Vagina (tissue), 2 donors: ENCODE data around the gene GPBP1. TPM values are rescaled to one million over a fixed set of nuclear protein-coding genes. Genes with fewer than 3 reads are reported as not detected.
A peak's percentile ranks its signal among the peaks of the same experiment; 100 is the strongest.

ENCODE experiments used
- DNase-seq, 2 donors: peaks; one replicate each; pipeline ENCODE4 v3.0.0-alpha.2; 2017; ENCODE audit errors: extremely low spot score in 2 of 2
- H3K27ac ChIP-seq: fragments of 200-600 bp; sonication (generic); one replicate; pipeline ENCODE4 v1.5.1; 2019
- H3K27me3 ChIP-seq: fragments of 200-600 bp; sonication (generic); one replicate; pipeline ENCODE4 v1.5.1; 2019
- H3K36me3 ChIP-seq, 2 donors: fragments of 200-600 bp; sonication (generic); one replicate each; pipeline ENCODE4 v1.5.1; 2017 to 2019
- H3K4me1 ChIP-seq: fragments of 200-600 bp; sonication (generic); one replicate; pipeline ENCODE4 v1.5.1; 2019
- H3K4me3 ChIP-seq, 2 donors: fragments of 200-600 bp; sonication (generic); 1 replicate in 1 of 2; 2 replicates in 1 of 2; pipeline ENCODE4 v1.5.1; 2016 to 2019
- H3K9me3 ChIP-seq: fragments of 200-600 bp; sonication (generic); one replicate; pipeline ENCODE4 v1.5.1; 2019
- CTCF ChIP-seq, 3 experiments: fragments of 450-650 bp in 2 of 3; fragments of 200-600 bp in 1 of 3; sonication (generic) in 1 of 3; IDR thresholded peaks; one replicate each; pipeline ENCODE4 v1.5.1; 2017 to 2019; ENCODE audit warnings: antibody characterized with exemption in 3 of 3, mild to moderate bottlenecking in 2 of 3, moderate library complexity in 2 of 3
- POLR2A ChIP-seq, 2 donors: fragments of 450-650 bp; IDR thresholded peaks; one replicate each; pipeline ENCODE4 v1.6.1; 2017; ENCODE audit warnings: antibody characterized with exemption in 2 of 2, mild to moderate bottlenecking in 2 of 2, moderate library complexity in 2 of 2
- POLR2AphosphoS5 ChIP-seq, 2 donors: sonication (generic); formaldehyde crosslinking; IDR thresholded peaks; one replicate each; pipeline ENCODE4 v1.9.0; 2017; ENCODE audit warnings: antibody characterized with exemption in 2 of 2, mild to moderate bottlenecking in 2 of 2, low read depth in 1 of 2; ENCODE audit not compliant: insufficient read depth in 1 of 2
- intact Hi-C: fragments of 100-400 bp; cut with DNase I; formaldehyde crosslinking; loops from one replicate; pipeline ENCODE4 v1.15.1; 2023
- total RNA-seq: library from RNA; depleted of rRNA; stranded (reverse); fragments of >200 nt; gene quantifications from one replicate; pipeline ENCODE4 v1.2.3, GENCODE V29; 2016

Gene GPBP1
- total RNA-seq, 1 donor from 2014 or later: 62.6 TPM

DNA sequence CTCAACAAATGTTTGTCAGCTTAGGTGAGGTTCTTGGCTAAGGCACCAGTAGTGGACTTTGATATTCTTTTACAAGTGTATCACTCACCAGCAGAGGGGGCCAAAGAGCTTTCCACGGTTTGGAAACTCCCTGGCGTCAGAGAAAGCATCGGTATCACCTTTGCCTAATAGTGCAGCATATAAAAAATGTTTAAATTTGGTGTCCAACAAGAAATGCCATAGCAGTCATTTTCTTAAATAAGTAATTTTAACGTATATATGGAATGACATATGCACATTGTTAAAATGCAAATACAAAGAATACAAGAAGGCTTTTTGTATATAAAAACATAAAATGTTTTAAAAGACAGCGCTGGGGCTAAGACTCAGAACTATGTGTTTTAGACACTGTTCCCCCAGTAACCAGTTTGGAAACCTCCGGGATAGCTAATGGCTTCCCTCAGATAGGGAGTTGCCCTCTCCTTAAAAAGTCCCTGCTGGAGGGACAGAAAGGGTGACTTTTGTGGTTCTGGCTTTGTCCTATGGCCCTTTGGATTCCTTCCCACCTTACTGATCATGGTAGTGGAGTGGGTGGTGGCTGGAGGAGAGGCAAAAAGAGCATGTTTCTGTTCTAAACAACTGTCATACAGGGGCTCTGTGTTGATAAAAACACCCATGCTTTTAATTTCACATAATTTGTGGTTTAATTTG is 124.6 kb downstream of the GPBP1 start:
- H3K9me3 ChIP-seq: no peaks in the 10 kb centered on the region
- no peak overlapping the region for H3K4me3 ChIP-seq
- TF ChIP-seq CTCF (IDR thresholded peaks at IDR 0.05) (peak; percentile 75 to 80 (median 75)), POLR2A (IDR thresholded peaks at IDR 0.05) (no peak), POLR2AphosphoS5 (IDR thresholded peaks at IDR 0.05; ENCODE audit: insufficient read depth in 1 of 2, low read depth in 1 of 2) (peak in 1 of 2 donors; percentile 26)
- peaks cover 10% of the 10 kb centered on the region for H3K4me1 ChIP-seq
- no peaks in the 10 kb centered on the region for H3K36me3 ChIP-seq
- intact Hi-C loops: loop anchor here (2.0 kb wide), 1 partner anchor 1162 kb away; the partner anchor contains the start of gene PLK2
- DNase-seq: peak in 1 of 2 donors; percentile 88
- no peaks in the 10 kb centered on the region for H3K27me3 ChIP-seq
- H3K27ac ChIP-seq: peak overlapping the region; percentile 2

DNA sequence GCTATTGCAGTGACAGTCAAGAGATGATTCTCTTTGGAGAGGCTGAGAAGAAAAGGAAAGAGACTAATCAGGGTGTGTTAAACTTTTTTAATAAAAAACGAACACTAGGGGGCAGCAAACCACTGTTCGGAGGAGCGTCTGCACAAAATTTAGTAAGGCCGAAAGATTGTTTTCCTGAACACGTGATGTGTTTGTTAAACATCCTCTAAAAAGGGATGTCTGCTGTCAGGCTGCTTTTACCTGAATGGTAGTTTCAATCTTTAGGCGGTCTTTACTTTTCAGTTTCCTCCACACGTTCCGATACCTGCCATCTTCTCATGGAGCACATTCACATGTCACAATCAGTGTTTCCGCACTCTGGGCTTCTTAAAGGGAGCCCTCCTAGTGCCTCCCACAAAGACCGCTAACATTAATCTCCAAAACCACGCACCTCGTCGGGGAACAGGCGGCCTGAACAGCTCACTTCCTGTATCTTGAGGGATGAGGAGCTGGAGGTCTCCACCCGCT is 125.2 kb downstream of the GPBP1 start:
- H3K4me3 ChIP-seq: no peak overlapping the region
- TF ChIP-seq POLR2A (IDR thresholded peaks at IDR 0.05) (no peak), POLR2AphosphoS5 (IDR thresholded peaks at IDR 0.05; ENCODE audit: insufficient read depth in 1 of 2, low read depth in 1 of 2) (no peak), CTCF (IDR thresholded peaks at IDR 0.05) (peak; percentile 38 to 75 (median 71))
- H3K27me3 ChIP-seq: no peaks in the 10 kb centered on the region
- H3K27ac ChIP-seq: peak overlapping the region; percentile 2
- intact Hi-C loops: loop anchor here (2.0 kb wide), 1 partner anchor 1162 kb away; the partner anchor contains the start of gene PLK2
- peak in 1 of 2 donors; percentile 74 for DNase-seq
- peaks cover 10% of the 10 kb centered on the region for H3K4me1 ChIP-seq
- no peaks in the 10 kb centered on the region for H3K9me3 ChIP-seq
- H3K36me3 ChIP-seq: no peaks in the 10 kb centered on the region

- intact Hi-C loops: loop anchor here (2.0 to 5.0 kb wide), 2 partner anchors 352 to 1161 kb away; partner anchors contain the start of gene PLK2
- Histone ChIP-seq H3K36me3 (no peaks in the 10 kb centered on the region), H3K4me1 (peaks cover 10% of the 10 kb centered on the region), H3K4me3 (no peak overlapping the region), H3K27ac (no peak overlapping the region), H3K27me3 (no peaks in the 10 kb centered on the region), H3K9me3 (no peaks in the 10 kb centered on the region)
- DNase-seq: peak in 1 of 2 donors; percentile 52
- TF ChIP-seq POLR2A (IDR thresholded peaks at IDR 0.05): no peak
- no peak for TF ChIP-seq CTCF (IDR thresholded peaks at IDR 0.05)
- TF ChIP-seq POLR2AphosphoS5 (IDR thresholded peaks at IDR 0.05; ENCODE audit: insufficient read depth in 1 of 2, low read depth in 1 of 2): no peak
Measured at GRCh38 chr5:57299986-57300385, 126.1 kb downstream of the GPBP1 start.

- Histone ChIP-seq H3K27ac (no peak overlapping the region), H3K27me3 (no peaks in the 10 kb centered on the region), H3K4me3 (no peak overlapping the region), H3K4me1 (peaks cover 10% of the 10 kb centered on the region), H3K36me3 (no peaks in the 10 kb centered on the region), H3K9me3 (no peaks in the 10 kb centered on the region)
- TF ChIP-seq POLR2AphosphoS5 (IDR thresholded peaks at IDR 0.05; ENCODE audit: insufficient read depth in 1 of 2, low read depth in 1 of 2): no peak
- TF ChIP-seq CTCF (IDR thresholded peaks at IDR 0.05): no peak
- no peak for TF ChIP-seq POLR2A (IDR thresholded peaks at IDR 0.05)
- intact Hi-C loops: loop anchor here (5.0 kb wide), 1 partner anchor 350 kb away; no protein-coding TSS in a partner anchor
- DNase-seq: no peak
Measured at GRCh38 chr5:57302164-57302563, 128.3 kb downstream of the GPBP1 start.

- H3K9me3 ChIP-seq: no peaks in the 10 kb centered on the region
- no peak for DNase-seq
- intact Hi-C loops: loop anchor here (5.0 kb wide), 1 partner anchor 350 kb away; no protein-coding TSS in a partner anchor
- H3K27me3 ChIP-seq: no peaks in the 10 kb centered on the region
- H3K4me1 ChIP-seq: peaks cover 10% of the 10 kb centered on the region
- H3K36me3 ChIP-seq: no peaks in the 10 kb centered on the region
- H3K4me3 ChIP-seq: no peak overlapping the region
- no peak overlapping the region for H3K27ac ChIP-seq
- TF ChIP-seq POLR2A (IDR thresholded peaks at IDR 0.05) (no peak), POLR2AphosphoS5 (IDR thresholded peaks at IDR 0.05; ENCODE audit: insufficient read depth in 1 of 2, low read depth in 1 of 2) (no peak), CTCF (IDR thresholded peaks at IDR 0.05) (no peak)
Measured at GRCh38 chr5:57302643-57303042, 128.8 kb downstream of the GPBP1 start.
